AG04450 (cell line): ENCODE results near the gene GGCX. TPM values are rescaled to one million over a fixed set of nuclear protein-coding genes. Genes with fewer than 3 reads are reported as not detected.

Experiments used
- CTCF ChIA-PET: fragments of 300-600, 350-600 bp; formaldehyde crosslinking; extraction: SDS; loops from one replicate; lab custom pipeline; 2022; ENCODE audit warnings: antibody characterized with exemption, inconsistent platforms; lab: Charles Lee
- POLR2A ChIA-PET: fragments of 350-600 bp; formaldehyde crosslinking; extraction: SDS; loops from one replicate; lab custom pipeline; 2021; ENCODE audit warnings: antibody characterized with exemption, inconsistent platforms; lab: Yijun Ruan, JAX
- DNase-seq: peaks from one replicate; pipeline ENCODE4 v3.0.0-alpha.2; 2011; ENCODE audit warnings: low read depth, low spot score
- H3K27ac ChIP-seq: one replicate; pipeline ENCODE4 v1.5.1; 2012; ENCODE audit warnings: low read depth, low read length, control low read depth
- H3K27me3 ChIP-seq: one replicate; pipeline ENCODE4 v1.6.0; 2012; ENCODE audit warnings: low read length; ENCODE audit not compliant: control insufficient read depth, insufficient read depth
- H3K4me3 ChIP-seq: 2 replicates; pipeline ENCODE4 v1.5.1; 2011; ENCODE audit warnings: mild to moderate bottlenecking, low read depth, low read length, control low read depth
- H3K9me3 ChIP-seq: 2 replicates; pipeline ENCODE4 v1.5.1; 2012; ENCODE audit warnings: low read length; ENCODE audit not compliant: control insufficient read depth, insufficient read depth
- polyA plus RNA-seq: library from polyadenylated mRNA; depleted of rRNA; stranded (reverse); fragments of >200 nt; gene quantifications from 2 replicates; pipeline ENCODE4 v1.2.3, GENCODE V29; 2011
- TF ChIP-seq, protein P1 (sequence below): IDR thresholded peaks from 2 replicates; pipeline ENCODE4 v1.5.1; 2011; ENCODE audit warnings: low read depth, low read length, control low read depth, inconsistent platforms

GGCX gene
- polyA plus RNA-seq, 1 experiment, result 44.0 TPM

DNA sequence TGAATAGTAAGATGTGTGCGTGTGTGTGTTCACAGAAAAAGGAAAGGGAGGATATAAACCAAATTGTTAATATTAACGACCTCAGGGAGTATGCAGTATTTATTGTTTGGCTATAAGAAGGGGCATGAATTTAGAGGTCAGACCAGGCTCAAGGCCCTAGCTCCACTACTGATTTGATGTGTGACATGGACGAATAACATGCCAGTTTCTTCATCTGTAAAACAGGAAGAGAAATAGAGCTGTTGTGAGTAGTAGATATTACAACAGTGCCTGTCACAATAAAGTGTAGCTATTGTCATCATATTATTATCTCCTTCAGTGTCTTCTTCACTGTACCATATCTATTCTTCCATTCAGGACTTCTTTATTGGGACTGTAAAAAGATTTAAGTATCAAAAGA, 26.4 kb downstream of the GGCX start:
- DNase-seq, result no peak
- TF ChIP-seq, protein P1, sequence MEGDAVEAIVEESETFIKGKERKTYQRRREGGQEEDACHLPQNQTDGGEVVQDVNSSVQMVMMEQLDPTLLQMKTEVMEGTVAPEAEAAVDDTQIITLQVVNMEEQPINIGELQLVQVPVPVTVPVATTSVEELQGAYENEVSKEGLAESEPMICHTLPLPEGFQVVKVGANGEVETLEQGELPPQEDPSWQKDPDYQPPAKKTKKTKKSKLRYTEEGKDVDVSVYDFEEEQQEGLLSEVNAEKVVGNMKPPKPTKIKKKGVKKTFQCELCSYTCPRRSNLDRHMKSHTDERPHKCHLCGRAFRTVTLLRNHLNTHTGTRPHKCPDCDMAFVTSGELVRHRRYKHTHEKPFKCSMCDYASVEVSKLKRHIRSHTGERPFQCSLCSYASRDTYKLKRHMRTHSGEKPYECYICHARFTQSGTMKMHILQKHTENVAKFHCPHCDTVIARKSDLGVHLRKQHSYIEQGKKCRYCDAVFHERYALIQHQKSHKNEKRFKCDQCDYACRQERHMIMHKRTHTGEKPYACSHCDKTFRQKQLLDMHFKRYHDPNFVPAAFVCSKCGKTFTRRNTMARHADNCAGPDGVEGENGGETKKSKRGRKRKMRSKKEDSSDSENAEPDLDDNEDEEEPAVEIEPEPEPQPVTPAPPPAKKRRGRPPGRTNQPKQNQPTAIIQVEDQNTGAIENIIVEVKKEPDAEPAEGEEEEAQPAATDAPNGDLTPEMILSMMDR, result no peak
- Histone ChIP-seq H3K4me3 (no peak overlapping the region), H3K27me3 (no peaks in the 10 kb centered on the region), H3K9me3 (no peaks in the 10 kb centered on the region; the same call in 1 of the 2 replicates), H3K27ac (no peak overlapping the region)
- ChIA-PET CTCF (no interaction called here), POLR2A (interaction anchor here (1.1 kb wide), 1 partner anchor 11 kb away, joined by 3 read pairs; no protein-coding TSS in a partner anchor)

- H3K4me3 ChIP-seq, result no peak overlapping the region
- no peaks in the 10 kb centered on the region; the same call in 1 of the 2 replicates for H3K9me3 ChIP-seq
- H3K27ac ChIP-seq, result no peak overlapping the region
- POLR2A ChIA-PET, result no interaction called here
- CTCF ChIA-PET, result no interaction called here
- no peaks in the 10 kb centered on the region for H3K27me3 ChIP-seq
- DNase-seq, result no peak
- TF ChIP-seq, protein P1, result no peak
Measured at GRCh38 chr2:85534099-85534498, 27.2 kb downstream of the GGCX start.

DNA sequence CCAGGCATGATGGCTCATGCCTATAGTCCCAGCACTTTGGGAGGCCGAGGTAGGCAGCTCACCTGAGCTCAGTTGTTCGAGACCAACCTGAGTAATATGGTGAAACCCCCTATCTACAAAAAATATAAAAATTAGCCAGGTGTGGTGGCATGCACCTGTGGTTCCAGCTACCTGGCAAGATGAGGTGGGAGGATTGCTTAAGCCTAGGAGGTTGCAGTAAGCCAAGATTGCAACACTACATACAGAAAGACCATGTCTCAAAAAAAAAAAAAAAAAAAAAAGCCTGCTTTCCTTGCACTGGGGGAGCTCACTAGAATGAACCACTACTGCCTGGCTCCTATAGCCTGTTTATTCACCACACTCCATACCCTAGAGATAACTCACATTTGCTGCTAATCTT, 29.7 kb downstream of the GGCX start:
- POLR2A ChIA-PET, result interaction anchor here (0.6 kb wide), 1 partner anchor 143 kb away, joined by 4 read pairs; no protein-coding TSS in a partner anchor
- TF ChIP-seq, protein P1, result no peak
- DNase-seq, result no peak
- Histone ChIP-seq H3K4me3 (no peak overlapping the region), H3K27ac (no peak overlapping the region), H3K9me3 (no peaks in the 10 kb centered on the region; the same call in 1 of the 2 replicates), H3K27me3 (no peaks in the 10 kb centered on the region)
- CTCF ChIA-PET, result no interaction called here

GRCh38 chr2:85529809-85530208, 31.5 kb downstream of the GGCX start:
- ChIA-PET CTCF (interaction anchor here (1.8 kb wide), 1 partner anchor 9 kb away, joined by 10 read pairs; the partner anchor contains the start of gene MAT2A), POLR2A (no interaction called here)
- TF ChIP-seq, protein P1, result no peak
- H3K9me3 ChIP-seq, result no peaks in the 10 kb centered on the region; the same call in 1 of the 2 replicates
- DNase-seq, result no peak
- no peaks in the 10 kb centered on the region for H3K27me3 ChIP-seq
- no peak overlapping the region for H3K27ac ChIP-seq
- H3K4me3 ChIP-seq, result no peak overlapping the region

DNA sequence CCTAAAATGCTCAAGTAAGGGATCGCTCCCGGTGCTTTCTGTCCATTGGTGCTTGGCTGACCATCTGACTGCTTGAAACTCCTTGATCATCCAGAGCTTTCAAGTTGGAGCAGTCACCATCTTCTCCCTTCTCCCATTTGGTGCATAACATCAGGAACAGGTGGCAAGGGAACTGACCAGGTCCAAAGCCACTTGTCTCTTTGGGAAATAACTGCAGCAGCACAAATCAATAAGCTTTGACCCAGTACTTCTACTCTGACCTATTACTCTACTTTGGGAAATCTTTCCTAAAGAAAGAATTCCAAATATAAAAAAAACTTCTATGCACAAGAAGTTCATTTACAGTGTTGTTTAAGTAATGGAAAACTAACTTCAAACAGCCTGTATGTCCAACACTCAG, 32.9 kb downstream of the GGCX start:
- CTCF ChIA-PET, result interaction anchor here (1.8 kb wide), 1 partner anchor 10 kb away, joined by 10 read pairs; the partner anchor contains the start of gene MAT2A
- TF ChIP-seq, protein P1, result no peak
- DNase-seq, result no peak
- POLR2A ChIA-PET, result no interaction called here
- H3K4me3 ChIP-seq, result no peak overlapping the region
- no peak overlapping the region for H3K27ac ChIP-seq
- no peaks in the 10 kb centered on the region for H3K27me3 ChIP-seq
- H3K9me3 ChIP-seq, result no peaks in the 10 kb centered on the region; the same call in 1 of the 2 replicates
